H1 (cell line): ENCODE results near the gene ANGPTL2. TPM values are rescaled to one million over a fixed set of nuclear protein-coding genes. Genes with fewer than 3 reads are reported as not detected.

Source experiments
- CTCF ChIA-PET: fragments of 300-600 bp; sonication (Branson Sonifier 250); formaldehyde crosslinking; loops from one replicate; lab custom pipeline; 2021; ENCODE audit not compliant: partially characterized antibody; lab: Charles Lee
- POLR2A ChIA-PET: fragments of 300-600 bp; sonication (Branson Sonifier 250); formaldehyde crosslinking; loops from one replicate; lab custom pipeline; 2021; ENCODE audit warnings: inconsistent platforms; ENCODE audit not compliant: partially characterized antibody; lab: Charles Lee
- DNase-seq, 2 experiments: peaks; one replicate each; pipeline versions ENCODE4 v3.0.0 to v3.0.0-alpha.2; 2010 to 2022; ENCODE audit warnings: low spot score in 2 of 2, low read depth in 1 of 2, mixed read lengths in 1 of 2
- FAIRE-seq: peaks from 2 replicates; lab custom pipeline; 2011; peaks lifted over from hg19 to GRCh38; lab: Jason Lieb, UNC
- H2AFZ ChIP-seq: 2 replicates; pipeline ENCODE4 v1.8.1; 2012; ENCODE audit warnings: low read length, inconsistent platforms
- H2AK5ac ChIP-seq: 2 replicates; pipeline ENCODE4 v1.6.1; 2013; ENCODE audit warnings: low read depth, low read length
- H2BK120ac ChIP-seq: replicated peaks from 2 replicates; pipeline ENCODE3; 2013; ENCODE audit warnings: low read depth, low read length, inconsistent platforms
- H2BK12ac ChIP-seq: 2 replicates; pipeline ENCODE4 v1.6.1; 2013; ENCODE audit warnings: low read depth, low read length
- H2BK15ac ChIP-seq: 2 replicates; pipeline ENCODE4 v1.6.1; 2013; ENCODE audit warnings: low read length
- H2BK20ac ChIP-seq: 2 replicates; pipeline ENCODE4 v1.6.1; 2013; ENCODE audit warnings: low read length
- H2BK5ac ChIP-seq: 2 replicates; pipeline ENCODE4 v1.6.1; 2013; ENCODE audit warnings: low read depth, low read length
- H3K14ac ChIP-seq: 2 replicates; pipeline ENCODE4 v1.6.1; 2013; ENCODE audit warnings: inconsistent platforms; ENCODE audit not compliant: insufficient read length
- H3K18ac ChIP-seq: 2 replicates; pipeline ENCODE4 v1.6.1; 2013; ENCODE audit warnings: low read length; ENCODE audit errors: extremely low read depth
- H3K23ac ChIP-seq: 2 replicates; pipeline ENCODE4 v1.6.1; 2013; ENCODE audit warnings: inconsistent platforms; ENCODE audit not compliant: insufficient read length
- H3K23me2 ChIP-seq: 2 replicates; pipeline ENCODE4 v1.6.1; 2013; ENCODE audit warnings: low read depth, low read length
- H3K27ac ChIP-seq: 2 replicates; pipeline ENCODE4 v1.6.1; 2011; ENCODE audit warnings: low read depth, low read length, inconsistent platforms
- H3K27me3 ChIP-seq, 4 experiments: replicated peaks in 1 of 4; 1 replicate in 1 of 4; 2 replicates in 3 of 4; pipeline versions ENCODE4 v1.6.1 to v1.8.1; 2011 to 2013; ENCODE audit warnings: low read length in 3 of 4, mild to moderate bottlenecking in 3 of 4, inconsistent platforms in 2 of 4, mixed read lengths in 2 of 4, moderate library complexity in 1 of 4; ENCODE audit not compliant: control insufficient read depth in 3 of 4, insufficient read depth in 3 of 4; ENCODE audit errors: extremely low read depth in 1 of 4
- H3K36me3 ChIP-seq, 4 experiments: 2 replicates each; pipeline versions ENCODE4 v1.6.1 to v1.8.1; 2011 to 2013; ENCODE audit warnings: mild to moderate bottlenecking in 4 of 4, low read length in 3 of 4, moderate library complexity in 2 of 4, control low read depth in 1 of 4, inconsistent platforms in 1 of 4; ENCODE audit not compliant: insufficient read depth in 4 of 4, control insufficient read depth in 2 of 4
- H3K4ac ChIP-seq: replicated peaks from 2 replicates; pipeline ENCODE3; 2013; ENCODE audit warnings: low read length, low read depth, mixed read lengths, inconsistent platforms; ENCODE audit not compliant: insufficient read length
- H3K4me1 ChIP-seq, 4 experiments: replicated peaks in 1 of 4; 1 replicate in 1 of 4; 2 replicates in 3 of 4; pipeline versions ENCODE4 v1.6.1 to v1.8.1; 2011 to 2013; ENCODE audit warnings: low read length in 3 of 4, inconsistent platforms in 2 of 4, mixed read lengths in 1 of 4; ENCODE audit not compliant: insufficient read depth in 4 of 4, control insufficient read depth in 3 of 4
- H3K4me2 ChIP-seq, 2 experiments: 2 replicates each; pipeline versions ENCODE4 v1.6.1 to v1.8.1; 2011 to 2013; ENCODE audit warnings: low read depth in 2 of 2, low read length in 2 of 2, control low read depth in 1 of 2, inconsistent platforms in 1 of 2, mild to moderate bottlenecking in 1 of 2; ENCODE audit not compliant: insufficient read depth in 1 of 2
- H3K4me3 ChIP-seq, 4 experiments: fragments of 200-600, 300-600 bp in 1 of 4; sonication (generic), shearing (Covaris generic), sonication (Bioruptor Twin) in 1 of 4; 2 replicates each; pipeline versions ENCODE4 v1.5.1 to v1.8.1; 2011 to 2016; ENCODE audit warnings: low read length in 4 of 4, low read depth in 3 of 4, control low read depth in 2 of 4, inconsistent platforms in 2 of 4, mild to moderate bottlenecking in 2 of 4, mixed read lengths in 1 of 4, moderate library complexity in 1 of 4; ENCODE audit not compliant: insufficient read depth in 2 of 4; ENCODE audit errors: extremely low read depth in 1 of 4
- H3K56ac ChIP-seq: replicated peaks from 2 replicates; pipeline ENCODE3; 2013; ENCODE audit warnings: low read depth, mild to moderate bottlenecking, mixed read lengths, low read length, inconsistent platforms; ENCODE audit not compliant: insufficient read length
- H3K79me1 ChIP-seq: 2 replicates; pipeline ENCODE4 v1.6.1; 2013; ENCODE audit warnings: low read depth, low read length, control low read depth
- H3K79me2 ChIP-seq, 2 experiments: 2 replicates each; pipeline versions ENCODE4 v1.6.1 to v1.8.1; 2012 to 2013; ENCODE audit warnings: low read length in 2 of 2, mild to moderate bottlenecking in 2 of 2, inconsistent platforms in 1 of 2; ENCODE audit not compliant: insufficient read depth in 2 of 2, control insufficient read depth in 1 of 2
- H3K9ac ChIP-seq, 4 experiments: replicated peaks in 1 of 4; 1 replicate in 1 of 4; 2 replicates in 3 of 4; pipeline versions ENCODE4 v1.6.1 to v1.8.1; 2011 to 2013; ENCODE audit warnings: low read depth in 3 of 4, low read length in 3 of 4, control low read depth in 2 of 4, mild to moderate bottlenecking in 2 of 4, moderate library complexity in 2 of 4, inconsistent platforms in 1 of 4; ENCODE audit errors: extremely low read depth in 1 of 4
- H3K9me3 ChIP-seq, 2 experiments: 2 replicates each; pipeline versions ENCODE4 v1.6.1 to v1.8.1; 2012 to 2013; ENCODE audit warnings: mild to moderate bottlenecking in 2 of 2, moderate library complexity in 2 of 2, control low read depth in 1 of 2, inconsistent platforms in 1 of 2, low read depth in 1 of 2, low read length in 1 of 2, mixed read lengths in 1 of 2; ENCODE audit not compliant: insufficient read depth in 2 of 2
- H4K20me1 ChIP-seq, 2 experiments: replicated peaks in 1 of 2; 2 replicates each; pipeline versions ENCODE3 to v1.8.1; 2011 to 2013; ENCODE audit warnings: inconsistent platforms in 2 of 2, low read length in 2 of 2, mild to moderate bottlenecking in 1 of 2; ENCODE audit not compliant: insufficient read depth in 2 of 2, control insufficient read depth in 1 of 2
- H4K5ac ChIP-seq: 2 replicates; pipeline ENCODE4 v1.6.1; 2013; ENCODE audit warnings: low read length, low read depth, mixed read lengths, inconsistent platforms; ENCODE audit not compliant: insufficient read length
- H4K8ac ChIP-seq: 2 replicates; pipeline ENCODE4 v1.8.0; 2013; ENCODE audit warnings: mild to moderate bottlenecking, moderate library complexity, low read length, inconsistent platforms; ENCODE audit not compliant: insufficient read depth; ENCODE audit errors: extremely low read depth
- H4K91ac ChIP-seq: replicated peaks from 2 replicates; pipeline ENCODE3; 2013; ENCODE audit warnings: low read length, mixed read lengths, inconsistent platforms; ENCODE audit not compliant: insufficient read length
- EGR1 ChIP-seq: IDR thresholded peaks from 2 replicates; pipeline ENCODE4 v1.6.1; 2011; ENCODE audit warnings: low read depth, low read length, borderline replicate concordance
- POLR2A ChIP-seq, 2 experiments: IDR thresholded peaks; 1 replicate in 1 of 2; 2 replicates in 1 of 2; pipeline ENCODE4 v1.6.1; 2011; ENCODE audit warnings: low read depth in 2 of 2, low read length in 2 of 2, mild to moderate bottlenecking in 2 of 2; ENCODE audit errors: control extremely low read depth in 1 of 2
- SRF ChIP-seq: IDR thresholded peaks from 2 replicates; pipeline ENCODE4 v1.6.1; 2011; ENCODE audit warnings: mild to moderate bottlenecking, low read depth, low read length, moderate library complexity
- WGBS, 2 experiments: shearing (Covaris generic) in 1 of 2; methylation state at CpG; one replicate each; pipeline versions ENCODE4 v1.1.6 to v1.1.7; 2013 to 2015; ENCODE audit warnings: low lambda C conversion rate in 2 of 2, mixed read lengths in 2 of 2, inconsistent platforms in 1 of 2, low coverage in 1 of 2, missing lambda C conversion rate in 1 of 2; ENCODE audit not compliant: insufficient replicate concordance in 2 of 2, insufficient coverage in 1 of 2, insufficient read length in 1 of 2; ENCODE audit errors: extremely low coverage in 1 of 2, missing lambda C conversion rate in 1 of 2; 5-methylcytosine and 5-hydroxymethylcytosine counted together
- polyA plus RNA-seq, 7 experiments: library from polyadenylated mRNA; depleted of rRNA in 3 of 7; stranded (reverse) in 5 of 7; unstranded in 2 of 7; fragments of >200 nt in 5 of 7; fragments of 200-250 nt in 2 of 7; gene quantifications; 1 replicate in 5 of 7; 2 replicates in 1 of 7; 4 replicates in 1 of 7; pipeline versions ENCODE4 v1.2.1 to v1.2.3, GENCODE V29; 2011 to 2013; ENCODE audit warnings: missing spikeins in 2 of 7, mixed read lengths in 2 of 7
- total RNA-seq: library from RNA; stranded (reverse); fragmentation: NEBNext Ultra II Directional; extraction: Animal tissue kit (Norgen Biotek cat#: 25700); gene quantifications from 2 replicates; pipeline ENCODE4 v1.2.1, GENCODE V29; 2021

Gene ANGPTL2
- total and polyA plus RNA-seq, 2 of the 8 experiments (the other 6 are each of a cell fraction or from before 2014, with no cell fraction given), result 9.0 to 10.6 TPM

DNA sequence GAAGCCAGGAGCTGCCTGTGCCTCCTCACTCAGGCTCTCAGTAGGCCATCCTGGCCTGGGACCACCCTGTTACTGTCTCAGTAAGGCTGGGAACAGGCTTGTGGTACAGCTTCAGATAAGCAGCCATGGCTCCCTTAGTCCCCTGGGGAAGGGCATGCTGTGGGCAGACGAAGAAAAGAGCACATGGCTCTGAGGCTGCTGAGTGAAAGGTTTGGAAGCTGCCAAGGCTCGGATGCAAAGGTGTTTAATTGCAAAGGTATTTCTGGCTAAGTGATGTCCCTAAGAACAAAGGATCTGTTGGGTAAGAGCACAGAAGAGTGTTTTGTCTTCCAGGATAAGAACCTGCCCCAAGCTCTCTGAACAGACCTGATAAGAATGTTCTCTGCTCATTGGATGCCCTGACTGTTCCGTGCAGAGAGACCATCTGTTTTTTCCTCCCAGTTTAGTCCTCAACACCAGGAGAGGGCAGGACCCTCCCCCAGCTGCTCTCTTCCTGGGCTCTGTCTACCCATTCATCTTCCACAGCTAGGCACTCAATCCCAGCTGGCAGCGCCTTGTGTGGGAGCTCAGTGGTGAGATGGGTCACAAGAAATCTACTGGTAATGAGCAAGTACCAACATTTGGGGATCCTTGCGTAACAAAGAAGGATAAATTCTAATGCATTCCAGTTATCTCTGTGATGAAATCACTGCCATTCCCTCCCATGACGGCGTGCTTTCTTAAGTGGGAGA lies 17.7 kb downstream of the ANGPTL2 start:
- H4K91ac ChIP-seq, result no peak overlapping the region
- H3K27ac ChIP-seq, result no peak overlapping the region
- no peak overlapping the region for H2AFZ ChIP-seq
- H2BK12ac ChIP-seq, result no peak overlapping the region
- ChIA-PET POLR2A (interaction anchor here (1.2 to 2.0 kb wide), 2 partner anchors 11 to 17 kb away, joined by 3 to 9 read pairs; partner anchors contain the start of gene ANGPTL2), CTCF (interaction anchor here (0.9 to 2.2 kb wide), 7 partner anchors 10 to 157 kb away, joined by 3 to 5 read pairs (median 3); no protein-coding TSS in a partner anchor)
- H4K20me1 ChIP-seq, result peaks cover 0 to 7% of the 10 kb centered on the region in 2 experiments
- H2BK15ac ChIP-seq, result no peak overlapping the region
- H3K14ac ChIP-seq, result no peak overlapping the region
- H3K9ac ChIP-seq, result no peak overlapping the region
- H3K36me3 ChIP-seq, result no peaks in the 10 kb centered on the region
- H3K18ac ChIP-seq, result no peak overlapping the region
- TF ChIP-seq SRF (no peak), POLR2A (IDR thresholded peaks at IDR 0.05; ENCODE audit: control extremely low read depth in 1 of 2, low read depth in 2 of 2, low read length in 2 of 2) (no peak), EGR1 (no peak)
- H3K23me2 ChIP-seq, result no peaks in the 10 kb centered on the region
- no peak overlapping the region for H2BK20ac ChIP-seq
- DNase-seq (no peak), FAIRE-seq (no peak)
- no peak overlapping the region for H3K4ac ChIP-seq
- H3K27me3 ChIP-seq, result no peaks in the 10 kb centered on the region
- no peaks in the 10 kb centered on the region for H3K79me1 ChIP-seq
- no peaks in the 10 kb centered on the region; a peak in 1 of 7 replicates for H3K4me1 ChIP-seq
- H3K79me2 ChIP-seq, result no peaks in the 10 kb centered on the region
- no peak overlapping the region for H3K4me3 ChIP-seq
- H3K9me3 ChIP-seq, result no peaks in the 10 kb centered on the region
- H2AK5ac ChIP-seq, result no peak overlapping the region; the same call in 1 of the 2 replicates
- 92% methylated on average over 7 of the region's 7 CpGs; no CpG with 5 or more reads in 1 of the 2 experiments for WGBS, 2 experiments
- no peak overlapping the region for H3K56ac ChIP-seq
- no peak overlapping the region for H4K8ac ChIP-seq
- no peak overlapping the region for H3K4me2 ChIP-seq
- no peak overlapping the region for H2BK5ac ChIP-seq
- no peak overlapping the region for H4K5ac ChIP-seq
- H2BK120ac ChIP-seq, result no peak overlapping the region
- no peak overlapping the region for H3K23ac ChIP-seq
